PC-3 (cell line): ENCODE results near the gene NALCN.

Experiments
- CTCF ChIP-seq: fragments of 300-600 bp; sonication (generic); conservative IDR thresholded peaks from 2 replicates; pipeline ENCODE4 v1.5.1; 2017; ENCODE audit warnings: antibody characterized with exemption, low read depth, mild to moderate bottlenecking, low read length
- EZH2 ChIP-seq: fragments of 300-600 bp; sonication (generic); IDR thresholded peaks from one replicate; pipeline ENCODE4 v1.6.1; 2017; ENCODE audit warnings: antibody characterized with exemption, mild to moderate bottlenecking, low read length; ENCODE audit not compliant: unreplicated experiment
- EZH2phosphoT487 ChIP-seq: fragments of 300-600 bp; sonication (generic); IDR thresholded peaks from 2 replicates; pipeline ENCODE4 v1.6.1; 2018; ENCODE audit warnings: mild to moderate bottlenecking, antibody characterized with exemption, low read length, borderline replicate concordance

GRCh38 chr13:101127741-101128353 is 288.5 kb downstream of the NALCN start:
- peak; percentile 80 for TF ChIP-seq CTCF
- no peak for TF ChIP-seq EZH2phosphoT487
- TF ChIP-seq EZH2: no peak
